Epidermal melanocyte (primary cell): ENCODE measurements around the gene PCBD2.
A peak's percentile ranks its signal among the peaks of the same experiment; 100 is the strongest.
"Not testable (repeated sequence)": the region's sequence is repeated elsewhere in the genome, so short reads cannot be mapped to it uniquely, and the experiment has no call there.

Experiments used
- DNase-seq: peaks from one replicate; pipeline ENCODE4 v3.0.0; 2011; ENCODE audit warnings: low spot score; ENCODE audit not compliant: insufficient read length

PCBD2 gene

GRCh38 chr5:134904610-134905245 lies at the start of gene PCBD2:
Gene PCBD2, plus strand, starts transcription at chr5:134905131. Its CDS starts 9 bp downstream, at chr5:134905140.
- peak; percentile 76 for DNase-seq

- not testable (repeated sequence) for DNase-seq
These were observed 48.5 kb upstream of the PCBD2 start for GRCh38 chr5:134856465-134856864.

- DNase-seq, result no peak
These were observed 47.5 kb upstream of the PCBD2 start for GRCh38 chr5:134857401-134857800.

GRCh38 chr5:134864707-134865106 lies 40.2 kb upstream of the PCBD2 start:
- no peak for DNase-seq

- no peak for DNase-seq
These were observed 31.4 kb upstream of the PCBD2 start for GRCh38 chr5:134873494-134873893.

- DNase-seq, result peak; percentile 83
These were observed 30.7 kb upstream of the PCBD2 start, which contains the start of gene TXNDC15 for GRCh38 chr5:134873987-134874830. Gene TXNDC15, plus strand, starts transcription at chr5:134874371. Its CDS starts 57 bp downstream, at chr5:134874428.

- DNase-seq, result peak; percentile 75
These were observed 29.9 kb upstream of the PCBD2 start for GRCh38 chr5:134874831-134875655.

GRCh38 chr5:134877159-134877558 lies 27.8 kb upstream of the PCBD2 start:
- no peak for DNase-seq

GRCh38 chr5:134878403-134878802 lies 26.5 kb upstream of the PCBD2 start:
- no peak for DNase-seq

- no peak for DNase-seq
These were observed 25.5 kb upstream of the PCBD2 start for GRCh38 chr5:134879456-134879855.

- DNase-seq, result not testable (repeated sequence)
These were observed 24.0 kb upstream of the PCBD2 start for GRCh38 chr5:134880937-134881336.

GRCh38 chr5:134881711-134882110 lies 23.2 kb upstream of the PCBD2 start:
- not testable (repeated sequence) for DNase-seq

- DNase-seq, result no peak
These were observed 17.3 kb upstream of the PCBD2 start for GRCh38 chr5:134887593-134888159.

- no peak for DNase-seq
These were observed 15.6 kb upstream of the PCBD2 start for GRCh38 chr5:134889335-134889734.

- no peak for DNase-seq
These were observed 13.5 kb upstream of the PCBD2 start for GRCh38 chr5:134891473-134891872.

GRCh38 chr5:134892282-134892681 lies 12.6 kb upstream of the PCBD2 start:
- DNase-seq, result no peak

- DNase-seq, result no peak
These were observed 12.0 kb upstream of the PCBD2 start for GRCh38 chr5:134892926-134893325.

GRCh38 chr5:134893748-134894505 lies 11.0 kb upstream of the PCBD2 start:
- DNase-seq, result no peak

- DNase-seq, result no peak
These were observed 2.7 kb upstream of the PCBD2 start for GRCh38 chr5:134902071-134902801.
